ENCODE measurements around the gene TOX2. TPM values are rescaled to one million over a fixed set of nuclear protein-coding genes. Genes with fewer than 3 reads are reported as not detected.

Gene TOX2
- total RNA-seq, 1 donor from 2014 or later: not detected

DNA sequence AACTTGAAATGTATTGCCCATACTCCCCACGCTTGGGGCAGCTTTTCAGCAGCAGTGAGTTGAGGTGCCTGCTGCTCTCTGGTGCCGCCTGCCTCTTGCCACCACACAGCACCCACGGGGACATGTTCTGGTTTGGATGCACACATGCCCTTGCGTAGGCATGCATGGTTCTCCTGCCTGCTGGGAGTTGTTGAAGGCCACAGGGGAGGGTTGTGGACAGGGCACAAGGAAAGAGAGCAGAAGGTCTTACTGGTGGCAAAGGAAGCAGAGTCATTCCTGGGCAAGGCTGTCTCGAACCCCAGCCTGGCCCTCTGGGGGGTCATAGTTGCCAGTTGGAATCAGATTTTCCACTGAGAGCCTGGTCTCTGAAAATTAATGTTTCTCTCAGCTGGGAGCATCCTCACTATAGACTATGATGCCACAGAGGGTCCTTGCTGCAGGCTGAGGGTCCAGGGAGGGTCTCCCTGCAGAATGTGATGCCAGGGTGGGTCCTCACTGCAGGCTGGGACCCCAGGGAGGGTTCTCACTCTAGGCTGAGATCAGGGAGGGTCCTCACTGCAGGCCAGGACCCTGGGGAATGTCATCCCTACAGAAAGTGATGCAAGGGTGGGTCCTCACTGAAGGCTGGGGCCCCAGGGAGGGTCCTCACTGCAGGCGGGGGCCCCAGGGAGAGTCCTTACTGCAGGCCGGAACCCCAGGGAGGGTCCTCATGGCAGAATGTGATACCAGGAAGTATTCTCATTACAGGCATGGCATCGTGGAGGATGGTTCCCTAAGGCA lies 59.2 kb downstream of the TOX2 start:
- Histone ChIP-seq H3K36me3 (ENCODE audit: control insufficient read depth in 3 of 3, insufficient read depth in 3 of 3, low read length in 3 of 3) (no peaks in the 10 kb centered on the region), H3K27ac (ENCODE audit: low read depth, low read length) (no peak overlapping the region), H3K27me3 (ENCODE audit: control insufficient read depth in 3 of 3, insufficient read depth in 3 of 3, low read length in 3 of 3) (peaks cover 0 to 3% (median 2%) of the 10 kb centered on the region in 3 donors), H3K4me3 (ENCODE audit: low read length in 3 of 3) (no peak overlapping the region), H3K4me1 (ENCODE audit: control insufficient read depth in 3 of 3, insufficient read depth in 3 of 3, low read length in 3 of 3) (no peaks in the 10 kb centered on the region), H3K9me3 (ENCODE audit: control insufficient read depth in 3 of 3, low read length in 3 of 3) (no peaks in the 10 kb centered on the region), H3K9ac (ENCODE audit: low read depth in 1 of 3, low read length in 3 of 3) (no peak overlapping the region)

- no peaks in the 10 kb centered on the region for H3K36me3 ChIP-seq (ENCODE audit: control insufficient read depth in 3 of 3, insufficient read depth in 3 of 3, low read length in 3 of 3)
- peaks cover 0 to 3% (median 2%) of the 10 kb centered on the region in 3 donors for H3K27me3 ChIP-seq (ENCODE audit: control insufficient read depth in 3 of 3, insufficient read depth in 3 of 3, low read length in 3 of 3)
- H3K4me3 ChIP-seq (ENCODE audit: low read length in 3 of 3): no peak overlapping the region
- no peak overlapping the region for H3K27ac ChIP-seq (ENCODE audit: low read depth, low read length)
- no peak overlapping the region for H3K9ac ChIP-seq (ENCODE audit: low read depth in 1 of 3, low read length in 3 of 3)
- H3K9me3 ChIP-seq (ENCODE audit: control insufficient read depth in 3 of 3, low read length in 3 of 3): no peaks in the 10 kb centered on the region
- H3K4me1 ChIP-seq (ENCODE audit: control insufficient read depth in 3 of 3, insufficient read depth in 3 of 3, low read length in 3 of 3): no peaks in the 10 kb centered on the region
These were observed 60.0 kb downstream of the TOX2 start for GRCh38 chr20:43974695-43975094.

DNA sequence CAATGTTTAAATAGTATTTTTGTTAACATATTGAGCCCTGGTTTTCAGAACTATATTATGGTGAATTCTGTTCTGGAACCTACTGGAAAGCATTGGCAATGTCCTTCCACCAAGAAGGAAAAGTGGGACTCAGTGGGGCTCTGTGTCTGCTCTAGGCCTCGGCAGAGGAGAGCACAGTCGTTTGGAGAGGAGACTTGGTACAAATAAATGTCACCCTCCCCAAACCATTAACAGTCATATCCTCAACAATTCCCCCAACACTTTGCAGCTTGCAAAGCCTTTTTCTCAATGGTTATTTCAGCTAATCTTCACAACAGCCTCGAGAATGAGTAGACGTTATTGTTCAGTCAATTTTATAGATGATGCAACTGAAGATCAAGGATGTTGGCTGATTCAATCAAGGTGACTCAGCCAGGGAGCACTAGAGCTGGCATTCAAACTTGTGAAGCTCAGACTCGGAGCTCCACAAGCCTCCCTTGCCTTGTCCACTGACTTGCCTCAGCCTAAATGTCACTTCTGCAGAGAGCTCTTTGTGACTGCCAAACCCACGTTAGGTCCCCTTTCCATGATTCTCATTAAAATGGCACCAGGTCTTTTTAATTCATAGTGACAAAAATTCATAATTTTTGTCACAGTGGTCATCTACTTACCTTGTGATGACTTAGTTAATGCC lies 60.6 kb downstream of the TOX2 start:
- peaks cover 0 to 3% (median 2%) of the 10 kb centered on the region in 3 donors for H3K27me3 ChIP-seq (ENCODE audit: control insufficient read depth in 3 of 3, insufficient read depth in 3 of 3, low read length in 3 of 3)
- H3K9me3 ChIP-seq (ENCODE audit: control insufficient read depth in 3 of 3, low read length in 3 of 3): no peaks in the 10 kb centered on the region
- H3K9ac ChIP-seq (ENCODE audit: low read depth in 1 of 3, low read length in 3 of 3): no peak overlapping the region

DNA sequence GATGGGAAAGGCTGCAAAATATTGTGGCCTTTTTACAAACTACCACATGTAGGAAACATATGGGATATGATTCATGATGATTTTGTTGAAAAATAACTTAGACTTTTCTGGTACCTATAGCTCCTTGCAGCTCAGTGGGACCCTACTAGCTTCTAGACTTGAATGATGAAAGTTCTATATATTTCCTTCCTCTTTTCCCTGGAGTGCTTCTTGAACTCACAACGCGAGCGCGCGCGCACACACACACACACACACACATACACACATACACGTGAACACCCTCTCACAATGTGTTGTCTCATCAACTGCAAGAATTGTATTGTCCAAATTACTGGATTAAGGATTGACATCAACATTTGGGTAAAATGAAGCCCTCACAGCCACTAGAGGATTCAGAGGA lies 61.9 kb downstream of the TOX2 start:
- no peak overlapping the region for H3K4me3 ChIP-seq (ENCODE audit: low read length in 3 of 3)
- H3K27ac ChIP-seq (ENCODE audit: low read depth, low read length): no peak overlapping the region
- H3K9ac ChIP-seq (ENCODE audit: low read depth in 1 of 3, low read length in 3 of 3): no peak overlapping the region
- no peaks in the 10 kb centered on the region for H3K36me3 ChIP-seq (ENCODE audit: control insufficient read depth in 3 of 3, insufficient read depth in 3 of 3, low read length in 3 of 3)
- no peaks in the 10 kb centered on the region for H3K9me3 ChIP-seq (ENCODE audit: control insufficient read depth in 3 of 3, low read length in 3 of 3)
- no peaks in the 10 kb centered on the region for H3K4me1 ChIP-seq (ENCODE audit: control insufficient read depth in 3 of 3, insufficient read depth in 3 of 3, low read length in 3 of 3)
- peaks cover 0 to 2% (median 0%) of the 10 kb centered on the region in 3 donors for H3K27me3 ChIP-seq (ENCODE audit: control insufficient read depth in 3 of 3, insufficient read depth in 3 of 3, low read length in 3 of 3)

More for the DNA sequence above, 60.6 kb downstream of the TOX2 start:
- H3K4me3 ChIP-seq (ENCODE audit: low read length in 3 of 3): no peak overlapping the region
- H3K4me1 ChIP-seq (ENCODE audit: control insufficient read depth in 3 of 3, insufficient read depth in 3 of 3, low read length in 3 of 3): no peaks in the 10 kb centered on the region
- H3K27ac ChIP-seq (ENCODE audit: low read depth, low read length): no peak overlapping the region
- no peaks in the 10 kb centered on the region for H3K36me3 ChIP-seq (ENCODE audit: control insufficient read depth in 3 of 3, insufficient read depth in 3 of 3, low read length in 3 of 3)

DNA sequence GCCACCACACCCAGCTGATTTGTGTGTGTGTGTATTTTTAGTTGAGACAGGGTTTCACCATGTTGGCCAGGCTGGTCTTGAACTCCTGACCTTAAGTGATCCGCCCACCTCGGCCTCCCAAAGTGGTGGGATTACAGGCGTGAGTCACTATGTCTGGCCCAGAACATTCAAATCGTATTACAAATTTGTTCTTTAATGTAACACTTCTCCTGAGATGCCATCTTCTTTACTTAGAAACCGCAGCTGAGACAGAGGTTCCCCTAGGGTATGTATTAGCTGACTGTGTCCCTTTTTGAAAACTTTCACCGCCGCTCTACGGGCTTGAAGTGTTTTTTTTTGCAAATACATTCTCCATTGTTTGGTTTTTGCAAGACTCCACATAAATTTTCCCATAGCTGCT lies 62.6 kb downstream of the TOX2 start:
- Histone ChIP-seq H3K4me1 (ENCODE audit: control insufficient read depth in 3 of 3, insufficient read depth in 3 of 3, low read length in 3 of 3) (no peaks in the 10 kb centered on the region), H3K36me3 (ENCODE audit: control insufficient read depth in 3 of 3, insufficient read depth in 3 of 3, low read length in 3 of 3) (no peaks in the 10 kb centered on the region), H3K4me3 (ENCODE audit: low read length in 3 of 3) (no peak overlapping the region), H3K9ac (ENCODE audit: low read depth in 1 of 3, low read length in 3 of 3) (no peak overlapping the region), H3K9me3 (ENCODE audit: control insufficient read depth in 3 of 3, low read length in 3 of 3) (no peaks in the 10 kb centered on the region), H3K27ac (ENCODE audit: low read depth, low read length) (no peak overlapping the region), H3K27me3 (ENCODE audit: control insufficient read depth in 3 of 3, insufficient read depth in 3 of 3, low read length in 3 of 3) (peaks cover 0 to 2% (median 0%) of the 10 kb centered on the region in 3 donors)

- Histone ChIP-seq H3K27ac (ENCODE audit: low read depth, low read length) (no peak overlapping the region), H3K4me3 (ENCODE audit: low read length in 3 of 3) (no peak overlapping the region), H3K9ac (ENCODE audit: low read depth in 1 of 3, low read length in 3 of 3) (no peak overlapping the region), H3K36me3 (ENCODE audit: control insufficient read depth in 3 of 3, insufficient read depth in 3 of 3, low read length in 3 of 3) (no peaks in the 10 kb centered on the region), H3K27me3 (ENCODE audit: control insufficient read depth in 3 of 3, insufficient read depth in 3 of 3, low read length in 3 of 3) (peaks cover 0 to 2% (median 0%) of the 10 kb centered on the region in 3 donors), H3K4me1 (ENCODE audit: control insufficient read depth in 3 of 3, insufficient read depth in 3 of 3, low read length in 3 of 3) (no peaks in the 10 kb centered on the region), H3K9me3 (ENCODE audit: control insufficient read depth in 3 of 3, low read length in 3 of 3) (no peaks in the 10 kb centered on the region)
These were observed 63.3 kb downstream of the TOX2 start for GRCh38 chr20:43977962-43978361.

DNA sequence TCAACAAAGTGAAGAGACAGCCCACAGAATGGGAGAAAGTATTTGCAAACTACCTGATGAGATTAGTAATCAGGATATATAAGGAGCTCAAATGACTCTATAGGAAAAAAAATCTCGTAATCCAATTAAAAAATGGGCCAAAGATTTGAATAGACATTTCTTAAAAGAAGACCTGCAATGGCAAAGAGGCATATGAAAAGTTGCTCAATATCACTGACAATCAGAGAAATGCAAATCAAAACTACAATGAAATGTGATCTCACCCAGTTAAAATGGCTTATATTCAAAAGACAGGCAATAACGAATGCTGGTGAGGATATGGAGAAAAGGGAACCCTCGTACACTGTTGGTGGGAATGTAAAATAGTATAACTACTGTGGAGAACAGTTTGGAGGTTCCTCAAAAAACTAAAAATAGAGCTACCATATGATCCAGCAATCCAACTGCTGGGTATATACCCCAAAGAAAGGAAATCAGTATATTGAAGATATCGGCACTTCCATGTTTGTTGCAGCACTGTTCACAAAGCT lies 65.0 kb downstream of the TOX2 start:
- H3K4me1 ChIP-seq (ENCODE audit: control insufficient read depth in 3 of 3, insufficient read depth in 3 of 3, low read length in 3 of 3): no peaks in the 10 kb centered on the region
- no peak overlapping the region for H3K9ac ChIP-seq (ENCODE audit: low read depth in 1 of 3, low read length in 3 of 3)
- H3K27ac ChIP-seq (ENCODE audit: low read depth, low read length): no peak overlapping the region
- H3K4me3 ChIP-seq (ENCODE audit: low read length in 3 of 3): no peak overlapping the region
- H3K36me3 ChIP-seq (ENCODE audit: control insufficient read depth in 3 of 3, insufficient read depth in 3 of 3, low read length in 3 of 3): no peaks in the 10 kb centered on the region
- H3K9me3 ChIP-seq (ENCODE audit: control insufficient read depth in 3 of 3, low read length in 3 of 3): no peaks in the 10 kb centered on the region
- no peaks in the 10 kb centered on the region for H3K27me3 ChIP-seq (ENCODE audit: control insufficient read depth in 3 of 3, insufficient read depth in 3 of 3, low read length in 3 of 3)

- no peak overlapping the region for H3K4me3 ChIP-seq (ENCODE audit: low read length in 3 of 3)
- H3K9ac ChIP-seq (ENCODE audit: low read depth in 1 of 3, low read length in 3 of 3): no peak overlapping the region
- H3K27me3 ChIP-seq (ENCODE audit: control insufficient read depth in 3 of 3, insufficient read depth in 3 of 3, low read length in 3 of 3): no peaks in the 10 kb centered on the region
- H3K9me3 ChIP-seq (ENCODE audit: control insufficient read depth in 3 of 3, low read length in 3 of 3): no peaks in the 10 kb centered on the region
- H3K27ac ChIP-seq (ENCODE audit: low read depth, low read length): no peak overlapping the region
- H3K36me3 ChIP-seq (ENCODE audit: control insufficient read depth in 3 of 3, insufficient read depth in 3 of 3, low read length in 3 of 3): no peaks in the 10 kb centered on the region
- no peaks in the 10 kb centered on the region for H3K4me1 ChIP-seq (ENCODE audit: control insufficient read depth in 3 of 3, insufficient read depth in 3 of 3, low read length in 3 of 3)
These were observed 66.9 kb downstream of the TOX2 start for GRCh38 chr20:43981540-43981939.

- H3K9ac ChIP-seq (ENCODE audit: low read depth in 1 of 3, low read length in 3 of 3): no peak overlapping the region
- H3K36me3 ChIP-seq (ENCODE audit: control insufficient read depth in 3 of 3, insufficient read depth in 3 of 3, low read length in 3 of 3): no peaks in the 10 kb centered on the region
- no peak overlapping the region for H3K27ac ChIP-seq (ENCODE audit: low read depth, low read length)
- H3K4me1 ChIP-seq (ENCODE audit: control insufficient read depth in 3 of 3, insufficient read depth in 3 of 3, low read length in 3 of 3): no peaks in the 10 kb centered on the region
- no peak overlapping the region for H3K4me3 ChIP-seq (ENCODE audit: low read length in 3 of 3)
- H3K9me3 ChIP-seq (ENCODE audit: control insufficient read depth in 3 of 3, low read length in 3 of 3): no peaks in the 10 kb centered on the region
- H3K27me3 ChIP-seq (ENCODE audit: control insufficient read depth in 3 of 3, insufficient read depth in 3 of 3, low read length in 3 of 3): no peaks in the 10 kb centered on the region
These were observed 67.4 kb downstream of the TOX2 start for GRCh38 chr20:43982016-43982415.

- Histone ChIP-seq H3K4me1 (ENCODE audit: control insufficient read depth in 3 of 3, insufficient read depth in 3 of 3, low read length in 3 of 3) (no peaks in the 10 kb centered on the region), H3K9me3 (ENCODE audit: control insufficient read depth in 3 of 3, low read length in 3 of 3) (no peaks in the 10 kb centered on the region), H3K27me3 (ENCODE audit: control insufficient read depth in 3 of 3, insufficient read depth in 3 of 3, low read length in 3 of 3) (no peaks in the 10 kb centered on the region), H3K9ac (ENCODE audit: low read depth in 1 of 3, low read length in 3 of 3) (no peak overlapping the region), H3K36me3 (ENCODE audit: control insufficient read depth in 3 of 3, insufficient read depth in 3 of 3, low read length in 3 of 3) (no peaks in the 10 kb centered on the region), H3K4me3 (ENCODE audit: low read length in 3 of 3) (no peak overlapping the region), H3K27ac (ENCODE audit: low read depth, low read length) (no peak overlapping the region)
These were observed 68.2 kb downstream of the TOX2 start for GRCh38 chr20:43982886-43983285.

All from skeletal muscle tissue (tissue), 4 donors.